Testis (tissue), 2 donors: ENCODE results near the gene DHRS7B.

Experiments used
- CTCF ChIP-seq, 3 experiments: fragments of 450-650 bp in 2 of 3; fragments of 200-600 bp in 1 of 3; sonication (generic) in 1 of 3; IDR thresholded peaks; one replicate each; pipeline ENCODE4 v1.5.1; 2016 to 2019; ENCODE audit warnings: antibody characterized with exemption in 3 of 3, mild to moderate bottlenecking in 2 of 3, moderate library complexity in 1 of 3
- POLR2A ChIP-seq: fragments of 450-650 bp; IDR thresholded peaks from one replicate; pipeline ENCODE4 v1.6.1; 2017; ENCODE audit warnings: antibody characterized with exemption, mild to moderate bottlenecking, moderate library complexity

GRCh38 chr17:21140911-21141310, 14.1 kb downstream of the DHRS7B start:
- TF ChIP-seq CTCF (IDR thresholded peaks at IDR 0.05) (no peak), POLR2A (no peak)
